ENCODE data around the gene BCAS4.
"Not testable (repeated sequence)": the region's sequence is repeated elsewhere in the genome, so short reads cannot be mapped to it uniquely, and the experiment has no call there.

Gene BCAS4

DNA sequence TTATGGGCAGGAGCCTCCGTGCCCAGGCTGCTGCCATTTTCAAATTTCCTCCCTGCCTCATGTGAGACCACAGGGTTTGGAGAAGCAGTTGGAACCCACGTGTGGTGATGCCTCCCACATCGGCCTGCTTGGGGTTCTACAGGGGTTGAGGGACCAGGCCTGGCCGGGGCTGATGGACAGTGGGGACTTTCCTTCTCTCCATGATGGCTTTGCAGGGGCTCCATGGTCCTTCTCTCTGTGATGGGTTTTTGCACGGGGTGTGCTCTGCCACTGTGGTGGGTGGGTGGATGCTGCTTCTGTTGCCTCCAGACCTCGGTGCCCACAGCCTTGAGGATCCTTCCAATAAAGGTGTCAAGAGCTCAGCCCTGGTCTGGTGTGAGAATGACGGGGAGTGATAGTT is 82.0 kb downstream of the BCAS4 start:
- no peak for DNase-seq (ENCODE audit: low read depth)

DNA sequence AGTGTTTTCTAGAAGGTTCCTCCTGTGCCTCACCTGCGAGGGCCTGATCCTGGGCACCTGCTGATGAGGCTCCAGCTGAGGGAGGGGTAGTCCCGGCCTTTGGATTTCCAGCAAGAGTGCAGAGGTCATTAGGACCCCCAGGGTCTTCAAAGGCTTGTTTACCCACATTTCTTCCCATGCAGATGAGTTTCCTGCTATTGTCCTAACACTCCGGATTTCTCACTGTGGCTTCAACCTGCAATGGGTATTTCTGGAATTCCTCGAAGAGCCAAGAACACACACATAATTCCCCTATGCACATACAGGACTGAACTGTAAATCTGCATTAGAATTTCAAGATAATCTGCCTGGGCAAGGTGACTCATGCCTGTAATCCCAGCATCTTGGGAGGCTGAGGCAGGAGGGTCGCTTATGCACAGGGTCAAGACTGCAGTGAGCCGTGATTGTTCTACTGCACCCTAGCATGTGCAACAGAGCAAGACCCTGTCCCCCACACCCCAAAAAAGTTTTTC is 82.4 kb downstream of the BCAS4 start:
- no peak for DNase-seq (ENCODE audit: low read depth)

DNA sequence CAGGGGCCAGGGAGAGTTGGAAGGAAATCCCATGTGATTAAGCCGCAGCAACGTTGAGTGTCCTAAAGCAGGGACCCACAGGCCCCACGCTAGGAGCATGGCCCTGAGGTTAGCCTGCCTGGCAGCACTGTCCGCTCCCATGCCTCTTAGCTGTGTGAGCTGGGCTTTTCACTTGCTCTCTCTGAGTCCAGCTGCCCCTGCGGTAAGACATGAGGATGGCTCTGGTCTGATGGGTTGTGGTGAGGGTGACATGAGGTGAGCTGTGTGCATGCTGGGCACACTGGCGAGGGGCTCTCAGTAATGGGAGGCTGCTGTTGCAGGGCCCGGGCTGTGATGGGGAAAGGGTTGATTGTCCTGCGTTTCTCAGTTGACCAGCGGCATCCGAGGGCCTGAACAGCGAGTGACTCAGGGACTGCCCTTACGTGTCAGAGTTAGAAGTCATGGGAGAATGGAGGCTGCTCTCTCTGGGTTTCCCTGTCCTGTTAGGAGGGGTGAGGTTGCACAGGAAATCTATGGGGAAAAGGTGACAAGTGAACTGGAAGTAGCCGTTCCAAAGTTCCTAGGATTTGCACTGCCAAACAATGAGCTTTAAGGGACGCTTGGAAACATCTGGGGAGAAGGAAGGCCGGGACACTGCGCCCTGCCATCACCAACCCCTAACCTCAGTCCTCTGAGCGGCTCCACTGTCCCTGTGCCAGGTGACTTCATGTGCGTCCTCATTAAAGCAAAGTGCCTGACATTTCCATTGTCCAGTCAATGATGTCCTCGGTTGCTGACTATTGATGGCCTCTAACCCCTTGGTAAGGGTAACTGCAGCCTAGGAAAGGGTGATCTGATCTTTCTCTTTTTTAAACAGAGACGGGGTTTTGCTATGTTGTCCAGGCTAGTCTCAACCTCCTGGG is 85.0 kb downstream of the BCAS4 start:
- DNase-seq (ENCODE audit: low read depth) = no peak

- DNase-seq (ENCODE audit: low read depth) = not testable (repeated sequence)
These were observed 87.0 kb downstream of the BCAS4 start for GRCh38 chr20:50881759-50882424.

GRCh38 chr20:50883856-50884255 is 89.0 kb downstream of the BCAS4 start:
- no peak for DNase-seq (ENCODE audit: low read depth)

GRCh38 chr20:50885068-50885467 is 90.2 kb downstream of the BCAS4 start:
- DNase-seq (ENCODE audit: low read depth) = no peak

DNA sequence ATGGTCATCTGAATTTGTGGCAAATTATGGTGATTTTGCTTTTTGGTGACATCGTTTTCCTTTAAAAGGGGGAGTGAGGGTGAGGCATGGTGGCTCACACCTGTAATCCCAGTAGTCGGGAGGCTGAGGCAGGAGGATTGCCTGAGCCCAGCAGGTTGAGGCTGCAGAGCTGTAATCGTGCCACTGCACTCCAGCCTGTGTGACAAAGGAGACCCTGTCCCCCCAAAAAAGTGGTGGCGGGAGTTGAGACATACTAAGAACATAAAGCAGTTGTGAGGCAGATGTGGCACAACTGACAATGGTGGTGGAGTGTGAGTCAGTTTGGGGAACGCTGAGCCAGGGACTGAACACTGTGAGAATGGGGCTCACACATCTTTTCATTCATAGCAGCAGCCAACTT is 90.9 kb downstream of the BCAS4 start:
- no peak for DNase-seq (ENCODE audit: low read depth)

DNA sequence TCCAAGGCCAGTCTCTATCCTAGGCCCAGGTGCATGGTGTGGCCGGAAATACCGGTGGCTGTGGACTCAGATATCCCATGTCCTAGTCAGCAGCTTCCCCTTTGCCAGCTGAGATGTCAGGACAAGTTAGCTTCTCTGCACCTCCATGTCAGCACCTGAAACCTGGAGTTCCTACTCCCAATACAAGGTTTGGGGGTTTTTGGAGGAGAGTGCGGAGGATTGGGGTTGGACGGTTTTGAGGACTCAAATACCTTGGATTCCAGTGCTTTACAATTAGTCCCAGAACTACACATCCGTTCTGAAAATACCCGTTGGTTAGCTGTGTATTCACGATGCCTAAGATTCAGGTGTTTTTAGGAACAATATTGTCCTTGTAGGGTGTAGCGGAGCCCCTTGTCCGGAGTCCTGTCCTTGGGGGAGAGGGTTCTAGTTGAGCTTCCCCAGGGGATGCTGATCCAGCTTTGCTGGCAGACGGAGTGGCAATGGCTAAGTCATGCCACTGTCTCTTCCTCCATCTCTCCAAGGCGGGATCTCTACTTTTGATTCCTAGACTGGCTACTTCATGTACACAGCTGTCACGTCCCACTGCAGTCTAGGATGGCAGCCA is 91.4 kb downstream of the BCAS4 start:
- DNase-seq (ENCODE audit: low read depth) = no peak

- DNase-seq (ENCODE audit: low read depth) = no peak
These were observed 92.7 kb downstream of the BCAS4 start for GRCh38 chr20:50887576-50887975.

DNA sequence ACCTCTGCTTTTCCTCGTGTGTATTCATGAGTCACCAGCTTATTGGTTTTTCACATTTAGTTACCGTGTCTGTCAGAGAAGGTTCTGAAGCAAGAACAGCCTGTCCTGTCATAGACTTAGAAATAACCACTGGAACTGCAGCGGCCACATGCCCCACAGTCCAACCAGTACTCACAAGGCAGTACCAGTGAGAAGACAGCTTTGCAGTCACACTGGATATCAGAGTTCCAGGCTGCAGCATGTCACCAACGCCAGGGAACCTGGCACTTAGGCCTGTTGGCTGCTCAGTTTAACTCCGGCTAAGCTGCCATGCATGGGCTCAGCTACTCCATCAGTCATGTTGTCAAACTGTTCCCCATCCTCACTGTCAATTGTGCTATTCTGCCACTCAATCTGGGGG is 96.3 kb downstream of the BCAS4 start:
- no peak for DNase-seq (ENCODE audit: low read depth)

- DNase-seq (ENCODE audit: low read depth) = no peak
These were observed 97.5 kb downstream of the BCAS4 start for GRCh38 chr20:50892394-50892793.

DNA sequence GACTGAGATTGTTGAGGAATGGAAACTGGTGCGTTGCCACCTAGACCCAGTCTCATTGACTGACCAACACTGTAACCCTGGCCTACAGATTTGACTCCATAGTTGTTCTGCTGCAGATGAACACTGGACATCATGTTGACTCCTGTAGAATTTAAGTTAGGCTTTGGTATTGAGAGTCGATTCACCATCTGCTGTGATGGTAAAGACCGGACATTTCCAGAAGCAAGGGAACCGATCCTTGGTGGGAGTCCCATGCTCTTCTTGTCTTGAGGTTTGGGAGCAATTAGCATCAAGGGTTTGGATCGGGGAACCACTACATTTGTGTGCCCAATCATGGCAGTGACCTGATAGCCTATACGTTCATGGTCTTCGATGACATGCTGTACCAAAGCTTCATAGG is 98.8 kb downstream of the BCAS4 start:
- DNase-seq (ENCODE audit: low read depth) = no peak

DNA sequence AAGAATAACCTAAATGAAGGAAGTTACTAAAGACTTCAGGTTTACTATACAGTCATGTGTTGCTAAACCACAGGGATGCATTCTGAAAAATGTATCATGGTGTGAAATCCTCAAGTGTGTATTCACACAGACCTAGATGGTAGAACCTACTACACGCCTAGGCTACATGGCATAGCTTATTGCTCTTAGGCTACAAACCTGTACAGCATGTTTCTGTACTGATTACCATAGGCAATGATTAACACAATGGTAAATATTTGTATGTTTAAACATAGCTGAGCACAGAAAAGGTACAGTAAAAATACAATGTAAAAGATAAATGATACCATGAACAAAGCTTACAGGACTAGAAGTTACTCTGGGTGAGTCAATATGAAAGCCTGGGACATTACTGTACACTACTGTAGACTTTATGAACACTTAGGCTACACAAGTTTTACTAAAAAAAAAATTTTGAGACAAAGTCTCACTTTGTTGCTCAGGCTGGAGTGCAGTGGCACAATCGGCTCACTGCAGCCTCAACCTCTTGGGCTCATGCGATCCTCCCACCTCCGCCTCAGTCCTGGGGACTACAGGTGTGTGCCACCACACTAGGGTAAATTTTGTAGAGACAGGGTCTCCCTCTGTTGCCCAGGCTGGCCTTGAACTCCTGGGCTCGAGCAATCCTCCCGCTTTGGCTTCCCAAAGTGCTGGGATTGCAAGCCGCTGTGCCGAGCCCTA is 100.4 kb downstream of the BCAS4 start:
- DNase-seq (ENCODE audit: low read depth) = no peak

GRCh38 chr20:50898475-50898874 is 103.6 kb downstream of the BCAS4 start:
- no peak for DNase-seq (ENCODE audit: low read depth)

DNA sequence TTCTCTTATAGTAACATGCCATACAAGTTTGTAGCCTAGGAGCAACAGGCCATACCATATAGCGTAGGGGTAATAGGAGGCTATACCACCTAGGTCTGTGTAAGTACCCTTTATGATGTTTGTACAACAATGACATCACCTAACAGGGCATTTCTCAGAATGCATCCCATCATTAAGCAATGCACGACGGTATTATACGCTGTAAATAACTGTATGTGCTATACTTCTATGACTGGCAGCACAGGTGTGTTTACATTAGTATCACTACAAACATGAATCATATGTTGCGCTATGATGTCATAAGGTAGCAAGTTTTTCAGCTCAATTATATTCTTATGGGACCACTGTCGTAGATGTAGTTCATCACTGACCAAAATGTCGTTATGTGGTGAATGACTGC is 105.4 kb downstream of the BCAS4 start:
- DNase-seq (ENCODE audit: low read depth) = no peak

- DNase-seq (ENCODE audit: low read depth) = no peak
These were observed 106.4 kb downstream of the BCAS4 start for GRCh38 chr20:50901301-50901700.

DNA sequence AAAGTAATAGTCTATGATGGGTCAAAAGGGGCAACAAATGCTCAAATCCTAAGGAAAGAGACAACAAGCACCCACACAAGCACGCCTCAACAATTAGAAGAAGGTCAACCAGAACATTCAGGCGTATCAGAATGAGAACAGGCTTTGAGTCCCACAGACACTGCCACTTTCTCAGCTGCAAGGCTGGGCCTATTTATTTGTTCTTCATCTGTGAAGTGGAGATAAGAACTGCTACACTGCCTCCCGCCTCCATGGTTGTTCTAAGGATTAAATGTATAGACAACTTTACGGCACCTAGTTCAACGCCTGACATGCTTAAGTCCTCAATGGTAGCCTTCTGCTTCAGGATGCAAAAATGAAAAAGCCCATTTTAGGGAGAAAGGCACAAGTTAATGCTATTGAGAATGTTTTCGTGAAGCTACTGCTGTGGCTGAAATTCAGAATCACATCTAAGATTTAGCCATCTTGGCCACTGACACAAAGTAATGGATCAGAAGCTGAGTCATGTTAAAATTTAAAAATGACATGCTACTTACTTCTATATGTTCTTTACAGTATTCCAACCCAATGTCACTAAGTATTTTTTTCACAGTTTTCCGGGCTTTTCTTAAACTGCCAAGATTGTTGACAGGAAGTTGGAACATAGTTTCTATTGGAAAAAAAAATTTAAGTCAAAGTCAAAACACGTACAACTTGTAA is 108.6 kb downstream of the BCAS4 start:
- no peak for DNase-seq (ENCODE audit: low read depth)

GRCh38 chr20:50904067-50904570 is 109.3 kb downstream of the BCAS4 start:
- DNase-seq (ENCODE audit: low read depth) = no peak

DNA sequence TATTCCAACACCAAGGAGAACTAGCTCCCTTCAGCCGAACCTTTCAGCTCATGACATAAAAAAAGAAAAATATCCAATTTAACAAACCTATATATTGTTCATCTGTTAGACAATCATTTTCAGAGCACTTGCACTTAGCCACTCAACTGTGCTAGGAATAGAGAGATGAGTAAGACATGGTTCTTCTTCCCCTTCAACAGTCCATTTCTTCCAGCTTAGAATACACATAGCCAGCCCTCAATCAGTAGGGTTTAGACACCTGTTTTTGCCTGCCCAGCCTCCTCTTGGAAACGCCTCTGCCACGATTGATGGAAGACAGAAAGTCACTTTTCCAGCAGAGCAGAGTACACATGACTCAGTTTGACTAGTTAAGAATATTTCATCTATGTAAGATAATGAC is 114.6 kb downstream of the BCAS4 start:
- DNase-seq (ENCODE audit: low read depth) = no peak

DNA sequence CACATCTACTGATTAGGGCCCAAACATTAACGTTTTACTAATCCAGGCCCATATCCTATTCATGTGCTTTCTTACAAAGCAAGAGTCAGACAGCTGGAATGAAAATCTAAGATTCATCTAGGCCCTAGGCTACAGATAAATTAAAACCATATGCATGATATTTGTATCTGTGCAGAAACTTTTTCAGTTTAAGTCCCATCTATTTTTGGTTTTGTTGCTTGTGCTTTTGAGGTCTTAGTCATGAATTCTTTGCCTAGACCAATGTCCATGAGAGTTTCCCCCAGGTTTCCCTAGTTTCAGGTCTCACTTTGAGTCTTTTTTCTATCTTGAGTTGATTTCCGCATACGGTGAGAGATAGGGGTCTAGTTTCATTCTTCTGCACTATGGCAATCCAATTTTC is 116.2 kb downstream of the BCAS4 start:
- DNase-seq (ENCODE audit: low read depth) = no peak

- no peak for DNase-seq (ENCODE audit: low read depth)
These were observed 116.9 kb downstream of the BCAS4 start for GRCh38 chr20:50911716-50912115.

Data from activated T-cell treated with anti-CD3 and anti-CD28 coated beads for 48 hours (primary cell).